ENCODE measurements around the gene SLC41A2. TPM values are rescaled to one million over a fixed set of nuclear protein-coding genes. Genes with fewer than 3 reads are reported as not detected.

The SLC41A2 gene
- total RNA-seq, 1 experiment from 2014 or later: 14.8 TPM

GRCh38 chr12:104975587-104976343 lies 17.7 kb upstream of the SLC41A2 start:
- intact Hi-C loops (cut with micrococcal nuclease; ENCODE audit: unreplicated experiment): no loop called here
- H3K27me3 ChIP-seq (ENCODE audit: insufficient read depth, low read depth): no peaks in the 10 kb centered on the region
- H3K79me2 ChIP-seq (ENCODE audit: low read depth): no peaks in the 10 kb centered on the region
- POLR2A ChIA-PET (ENCODE audit: unreplicated experiment): no interaction called here
- no peak for TF ChIP-seq EZH2 (IDR thresholded peaks at IDR 0.05; ENCODE audit: low read depth)
- TF ChIP-seq, protein P1, sequence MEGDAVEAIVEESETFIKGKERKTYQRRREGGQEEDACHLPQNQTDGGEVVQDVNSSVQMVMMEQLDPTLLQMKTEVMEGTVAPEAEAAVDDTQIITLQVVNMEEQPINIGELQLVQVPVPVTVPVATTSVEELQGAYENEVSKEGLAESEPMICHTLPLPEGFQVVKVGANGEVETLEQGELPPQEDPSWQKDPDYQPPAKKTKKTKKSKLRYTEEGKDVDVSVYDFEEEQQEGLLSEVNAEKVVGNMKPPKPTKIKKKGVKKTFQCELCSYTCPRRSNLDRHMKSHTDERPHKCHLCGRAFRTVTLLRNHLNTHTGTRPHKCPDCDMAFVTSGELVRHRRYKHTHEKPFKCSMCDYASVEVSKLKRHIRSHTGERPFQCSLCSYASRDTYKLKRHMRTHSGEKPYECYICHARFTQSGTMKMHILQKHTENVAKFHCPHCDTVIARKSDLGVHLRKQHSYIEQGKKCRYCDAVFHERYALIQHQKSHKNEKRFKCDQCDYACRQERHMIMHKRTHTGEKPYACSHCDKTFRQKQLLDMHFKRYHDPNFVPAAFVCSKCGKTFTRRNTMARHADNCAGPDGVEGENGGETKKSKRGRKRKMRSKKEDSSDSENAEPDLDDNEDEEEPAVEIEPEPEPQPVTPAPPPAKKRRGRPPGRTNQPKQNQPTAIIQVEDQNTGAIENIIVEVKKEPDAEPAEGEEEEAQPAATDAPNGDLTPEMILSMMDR (conservative IDR thresholded peaks at IDR 0.05): no peak
- DNase-seq: peak in 1 of 2 experiments; percentile 63
- BruUV-seq (replicated peaks): no TSS peak
- CTCF ChIA-PET: no interaction called here
- no peak overlapping the region for H3K4me2 ChIP-seq
- no peaks in the 10 kb centered on the region for H4K20me1 ChIP-seq (ENCODE audit: insufficient read depth)
- H2AFZ ChIP-seq: no peak overlapping the region
- H3K27ac ChIP-seq: no peak overlapping the region
- H3K36me3 ChIP-seq (ENCODE audit: low read depth): no peaks in the 10 kb centered on the region
- no peaks in the 10 kb centered on the region for H3K9me2 ChIP-seq (ENCODE audit: insufficient read depth)
- H3F3A ChIP-seq (ENCODE audit: insufficient read depth, low read depth): peaks cover 25% of the 10 kb centered on the region
- peaks cover 39% of the 10 kb centered on the region for H3K4me1 ChIP-seq (replicated peaks; ENCODE audit: insufficient read depth)
- H3K9me3 ChIP-seq (ENCODE audit: insufficient read depth, low read depth): no peaks in the 10 kb centered on the region
- H3K4me3 ChIP-seq: no peak overlapping the region

- CTCF ChIA-PET: no interaction called here
- H3F3A ChIP-seq (ENCODE audit: insufficient read depth, low read depth): peaks cover 20% of the 10 kb centered on the region
- H3K79me2 ChIP-seq (ENCODE audit: low read depth): no peaks in the 10 kb centered on the region
- peaks cover 32% of the 10 kb centered on the region for H3K4me1 ChIP-seq (replicated peaks; ENCODE audit: insufficient read depth)
- no TSS peak for BruUV-seq (replicated peaks)
- intact Hi-C loops (cut with micrococcal nuclease; ENCODE audit: unreplicated experiment): loop anchor here (1.0 kb wide), 1 partner anchor 36 kb away; no protein-coding TSS in a partner anchor
- no peaks in the 10 kb centered on the region for H3K27me3 ChIP-seq (ENCODE audit: insufficient read depth, low read depth)
- H4K20me1 ChIP-seq (ENCODE audit: insufficient read depth): no peaks in the 10 kb centered on the region
- no peaks in the 10 kb centered on the region for H3K9me3 ChIP-seq (ENCODE audit: insufficient read depth, low read depth)
- H3K36me3 ChIP-seq (ENCODE audit: low read depth): no peaks in the 10 kb centered on the region
- peak; percentile 44 to 87 for DNase-seq
- H3K9me2 ChIP-seq (ENCODE audit: insufficient read depth): no peaks in the 10 kb centered on the region
- TF ChIP-seq EZH2 (IDR thresholded peaks at IDR 0.05; ENCODE audit: low read depth): no peak
- TF ChIP-seq, protein P1 (conservative IDR thresholded peaks at IDR 0.05): no peak
- peak overlapping the region; percentile 70 for H3K4me2 ChIP-seq
- no peak overlapping the region for H3K4me3 ChIP-seq
- H2AFZ ChIP-seq: peak overlapping the region; percentile 76
- peak overlapping the region; percentile 83 for H3K27ac ChIP-seq
- POLR2A ChIA-PET (ENCODE audit: unreplicated experiment): interaction anchor here (0.7 kb wide), 1 partner anchor 693 kb away, joined by 3 read pairs; no protein-coding TSS in a partner anchor
Observed at GRCh38 chr12:104974626-104975290, 16.7 kb upstream of the SLC41A2 start.

- Histone ChIP-seq H3K4me1 (replicated peaks; ENCODE audit: insufficient read depth) (peaks cover 31% of the 10 kb centered on the region), H4K20me1 (ENCODE audit: insufficient read depth) (no peaks in the 10 kb centered on the region), H3K9me3 (ENCODE audit: insufficient read depth, low read depth) (no peaks in the 10 kb centered on the region), H3K4me3 (no peak overlapping the region), H3F3A (ENCODE audit: insufficient read depth, low read depth) (peaks cover 19% of the 10 kb centered on the region), H3K4me2 (no peak overlapping the region), H3K9me2 (ENCODE audit: insufficient read depth) (no peaks in the 10 kb centered on the region), H3K79me2 (ENCODE audit: low read depth) (no peaks in the 10 kb centered on the region), H3K27me3 (ENCODE audit: insufficient read depth, low read depth) (no peaks in the 10 kb centered on the region), H3K36me3 (ENCODE audit: low read depth) (no peaks in the 10 kb centered on the region), H3K27ac (no peak overlapping the region), H2AFZ (no peak overlapping the region)
- ChIA-PET CTCF (no interaction called here), POLR2A (ENCODE audit: unreplicated experiment) (no interaction called here)
- no peak for TF ChIP-seq EZH2 (IDR thresholded peaks at IDR 0.05; ENCODE audit: low read depth)
- TF ChIP-seq, protein P1 (conservative IDR thresholded peaks at IDR 0.05): no peak
- no TSS peak for BruUV-seq (replicated peaks)
- DNase-seq: no peak
- intact Hi-C loops (cut with micrococcal nuclease; ENCODE audit: unreplicated experiment): no loop called here
Observed at GRCh38 chr12:104973250-104973649, 15.2 kb upstream of the SLC41A2 start.
